NCI-H82 treated with DMSO at 0.1 percent for 48 hours (cell line): Measurements from ENCODE around the gene MAP3K20.
"Not testable (repeated sequence)": the region's sequence is repeated elsewhere in the genome, so short reads cannot be mapped to it uniquely, and the experiment has no call there.

Source experiments
- DNase-seq: peaks from one replicate; lab custom pipeline; 2025; ENCODE audit not compliant: unreplicated experiment; lab: John Stamatoyannopoulos, UW

Gene MAP3K20

GRCh38 chr2:173264151-173264550 is 188.5 kb downstream of the MAP3K20 start:
- DNase-seq, result no peak

GRCh38 chr2:173264603-173265366 is 189.1 kb downstream of the MAP3K20 start:
- no peak for DNase-seq

GRCh38 chr2:173271135-173271534 is 195.5 kb downstream of the MAP3K20 start:
- DNase-seq, result no peak

GRCh38 chr2:173271825-173272224 is 196.2 kb downstream of the MAP3K20 start:
- DNase-seq, result no peak

GRCh38 chr2:173272849-173273248 is 197.2 kb downstream of the MAP3K20 start:
- DNase-seq, result no peak

- DNase-seq, result no peak
Observed at GRCh38 chr2:173278794-173279526, 203.3 kb downstream of the MAP3K20 start.

GRCh38 chr2:173279527-173279868 is 203.9 kb downstream of the MAP3K20 start:
- no peak for DNase-seq

- no peak for DNase-seq
Observed at GRCh38 chr2:173280853-173281252, 205.2 kb downstream of the MAP3K20 start.

GRCh38 chr2:173281898-173282297 is 206.3 kb downstream of the MAP3K20 start:
- not testable (repeated sequence) for DNase-seq

- DNase-seq, result no peak
Observed at GRCh38 chr2:173282795-173283545, 207.3 kb downstream of the MAP3K20 start.

GRCh38 chr2:173286153-173286809 is 210.6 kb downstream of the MAP3K20 start:
- DNase-seq, result no peak

- no peak for DNase-seq
Observed at GRCh38 chr2:173287594-173287993, 211.9 kb downstream of the MAP3K20 start.

- DNase-seq, result no peak
Observed at GRCh38 chr2:173288561-173288960, 212.9 kb downstream of the MAP3K20 start.

- no peak for DNase-seq
Observed at GRCh38 chr2:173290046-173290445, 214.4 kb downstream of the MAP3K20 start.

- no peak for DNase-seq
Observed at GRCh38 chr2:173290518-173290917, 214.9 kb downstream of the MAP3K20 start.

- DNase-seq, result no peak
Observed at GRCh38 chr2:173291412-173291811, 215.8 kb downstream of the MAP3K20 start.

- peak; percentile 24 for DNase-seq
Observed at GRCh38 chr2:173296235-173296634, 220.6 kb downstream of the MAP3K20 start.

- DNase-seq, result no peak
Observed at GRCh38 chr2:173298536-173299097, 223.0 kb downstream of the MAP3K20 start.

- no peak for DNase-seq
Observed at GRCh38 chr2:173299764-173300163, 224.1 kb downstream of the MAP3K20 start.

GRCh38 chr2:173300458-173300857 is 224.8 kb downstream of the MAP3K20 start:
- DNase-seq, result no peak

- not testable (repeated sequence) for DNase-seq
Observed at GRCh38 chr2:173301549-173301948, 225.9 kb downstream of the MAP3K20 start.
